ENCODE measurements around the gene NPB.
A peak's percentile ranks its signal among the peaks of the same experiment; 100 is the strongest.

NPB gene

DNA sequence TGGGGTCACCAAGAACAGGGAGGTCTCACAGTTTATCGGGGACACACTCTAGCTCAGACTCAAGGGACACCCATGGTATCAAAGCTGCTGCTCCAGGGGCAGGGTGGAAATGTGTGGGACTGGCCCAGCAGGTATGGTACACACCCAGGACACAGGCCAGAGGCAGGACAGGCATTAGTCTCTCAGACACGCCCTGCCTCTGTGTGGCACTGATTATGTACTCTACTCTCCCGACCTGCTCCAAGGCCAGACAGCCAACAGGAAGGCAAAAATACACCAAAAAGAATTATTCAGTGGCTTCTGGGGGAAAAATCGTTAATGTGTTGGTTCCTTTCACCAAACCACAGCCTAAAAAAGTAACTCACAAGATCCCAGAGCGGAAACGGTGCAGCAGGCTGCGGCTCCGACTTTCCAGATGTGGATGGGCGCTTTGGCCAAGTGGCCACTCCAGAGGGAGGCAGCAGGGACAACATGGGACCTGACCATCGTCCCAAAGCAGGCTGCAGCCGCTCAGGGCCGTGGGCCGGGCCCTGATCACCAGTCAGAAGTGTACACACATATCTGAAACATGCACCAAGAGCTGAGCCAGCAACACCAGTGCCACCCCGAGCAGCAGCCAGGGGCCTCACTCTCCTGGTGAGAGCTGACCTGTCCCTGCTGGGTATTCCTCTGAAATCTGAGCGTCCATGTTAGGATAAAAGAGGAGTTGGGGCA lies 17.0 kb downstream of the NPB start:
- H3K36me3 Mint-ChIP-seq = peaks cover 11% of the 10 kb centered on the region
- no peaks in the 10 kb centered on the region for H3K9me3 Mint-ChIP-seq
- H3K4me3 Mint-ChIP-seq = no peak overlapping the region

DNA sequence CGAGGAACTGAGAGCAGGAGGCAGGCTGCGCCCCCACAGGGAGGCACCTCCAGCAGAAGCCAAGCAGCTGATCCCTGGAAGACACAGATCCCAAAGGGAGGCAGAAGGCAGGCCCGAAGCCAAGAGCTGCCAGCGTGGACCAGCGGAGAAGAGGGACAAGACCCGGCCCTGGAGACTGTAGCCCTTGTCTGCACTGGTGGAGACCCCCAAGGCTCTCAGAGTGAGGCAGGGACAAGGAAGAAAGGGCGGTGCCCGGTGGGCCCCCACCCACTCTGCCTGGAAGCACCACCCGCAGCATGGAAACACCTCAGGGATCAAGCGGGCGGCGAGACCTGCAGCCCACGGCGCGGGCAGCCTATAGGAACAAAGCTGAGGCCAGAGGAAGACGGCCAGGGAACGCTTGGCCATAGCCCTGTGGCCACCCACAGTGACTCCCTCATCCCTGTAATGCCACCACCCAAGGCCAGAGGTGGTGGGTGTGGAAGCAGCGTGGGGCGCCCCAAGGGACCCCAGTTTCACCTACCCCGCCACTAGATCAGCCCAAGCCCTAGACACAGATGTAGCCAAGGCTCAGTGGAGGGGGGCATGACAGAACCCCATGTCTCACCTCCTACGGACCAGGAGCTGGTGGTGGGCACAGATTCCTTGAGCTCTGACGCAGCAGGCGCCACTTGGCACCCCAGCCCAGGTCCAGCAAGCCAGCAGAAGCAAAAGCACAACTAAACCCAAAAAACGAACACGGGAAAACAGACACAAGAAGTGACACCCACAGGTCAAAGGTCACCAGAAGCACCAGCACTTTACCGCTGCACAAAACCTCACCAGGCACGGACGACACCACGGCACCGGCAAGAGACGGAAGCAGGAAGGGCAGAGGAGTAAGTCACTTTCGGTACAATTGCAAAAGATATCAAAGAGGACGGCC lies 18.8 kb downstream of the NPB start:
- Mint-ChIP-seq H3K27me3 (no peaks in the 10 kb centered on the region), H3K4me1 (peaks cover 18% of the 10 kb centered on the region), H3K4me3 (no peak overlapping the region), H3K36me3 (peaks cover 9% of the 10 kb centered on the region), H3K9me3 (no peaks in the 10 kb centered on the region), H3K27ac (no peak overlapping the region)
- DNase-seq (ENCODE audit: low spot score in 2 of 2) = no peak
- no peak for ATAC-seq (ENCODE audit: low read depth)

More for the DNA sequence above, 17.0 kb downstream of the NPB start:
- DNase-seq (ENCODE audit: low spot score in 2 of 2) (no peak), ATAC-seq (ENCODE audit: low read depth) (no peak)
- Mint-ChIP-seq H3K27me3 (no peaks in the 10 kb centered on the region), H3K27ac (peak overlapping the region; percentile 92), H3K4me1 (peaks cover 17% of the 10 kb centered on the region)

- ATAC-seq (ENCODE audit: low read depth) = no peak
- no peak overlapping the region for H3K4me3 Mint-ChIP-seq
- H3K36me3 Mint-ChIP-seq = peaks cover 9% of the 10 kb centered on the region
- H3K27me3 Mint-ChIP-seq = no peaks in the 10 kb centered on the region
- no peak for DNase-seq (ENCODE audit: low spot score in 2 of 2)
- no peaks in the 10 kb centered on the region for H3K9me3 Mint-ChIP-seq
- peaks cover 23% of the 10 kb centered on the region for H3K4me1 Mint-ChIP-seq
- H3K27ac Mint-ChIP-seq = no peak overlapping the region
Observed at GRCh38 chr17:81921537-81921862, 19.5 kb downstream of the NPB start.

DNA sequence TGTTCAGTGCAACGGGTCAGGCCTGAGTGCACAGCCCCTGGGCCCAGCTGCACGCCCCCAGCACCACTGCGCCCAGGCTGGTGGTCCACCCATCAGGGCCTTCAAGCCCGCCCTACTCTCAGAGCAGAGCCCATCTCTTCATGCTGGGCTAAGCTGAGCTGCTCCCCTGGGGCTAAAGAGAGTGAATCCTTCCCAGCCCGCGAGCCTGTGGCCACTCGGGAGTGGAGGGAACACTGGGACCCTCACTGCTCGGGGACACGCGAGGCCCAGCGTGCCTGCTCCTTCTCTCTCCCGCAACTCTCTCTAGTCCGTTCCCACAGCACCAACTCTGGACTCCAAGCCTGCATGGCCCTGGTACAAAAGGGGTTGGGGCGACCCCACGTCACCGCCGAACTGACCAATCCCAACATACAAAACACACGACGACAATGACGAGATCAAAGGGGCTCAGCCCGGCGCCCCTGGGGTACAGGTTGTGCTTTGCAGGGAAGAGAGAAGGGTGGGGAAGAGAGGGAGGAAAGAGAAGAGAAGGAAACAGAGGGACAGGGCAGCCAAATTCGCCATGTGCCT lies 20.0 kb downstream of the NPB start:
- no peak overlapping the region for H3K27ac Mint-ChIP-seq
- H3K4me3 Mint-ChIP-seq = no peak overlapping the region
- ATAC-seq (ENCODE audit: low read depth) = no peak
- H3K4me1 Mint-ChIP-seq = peaks cover 20% of the 10 kb centered on the region
- H3K9me3 Mint-ChIP-seq = no peaks in the 10 kb centered on the region
- peaks cover 9% of the 10 kb centered on the region for H3K36me3 Mint-ChIP-seq
- DNase-seq (ENCODE audit: low spot score in 2 of 2) = no peak
- H3K27me3 Mint-ChIP-seq = no peaks in the 10 kb centered on the region

DNA sequence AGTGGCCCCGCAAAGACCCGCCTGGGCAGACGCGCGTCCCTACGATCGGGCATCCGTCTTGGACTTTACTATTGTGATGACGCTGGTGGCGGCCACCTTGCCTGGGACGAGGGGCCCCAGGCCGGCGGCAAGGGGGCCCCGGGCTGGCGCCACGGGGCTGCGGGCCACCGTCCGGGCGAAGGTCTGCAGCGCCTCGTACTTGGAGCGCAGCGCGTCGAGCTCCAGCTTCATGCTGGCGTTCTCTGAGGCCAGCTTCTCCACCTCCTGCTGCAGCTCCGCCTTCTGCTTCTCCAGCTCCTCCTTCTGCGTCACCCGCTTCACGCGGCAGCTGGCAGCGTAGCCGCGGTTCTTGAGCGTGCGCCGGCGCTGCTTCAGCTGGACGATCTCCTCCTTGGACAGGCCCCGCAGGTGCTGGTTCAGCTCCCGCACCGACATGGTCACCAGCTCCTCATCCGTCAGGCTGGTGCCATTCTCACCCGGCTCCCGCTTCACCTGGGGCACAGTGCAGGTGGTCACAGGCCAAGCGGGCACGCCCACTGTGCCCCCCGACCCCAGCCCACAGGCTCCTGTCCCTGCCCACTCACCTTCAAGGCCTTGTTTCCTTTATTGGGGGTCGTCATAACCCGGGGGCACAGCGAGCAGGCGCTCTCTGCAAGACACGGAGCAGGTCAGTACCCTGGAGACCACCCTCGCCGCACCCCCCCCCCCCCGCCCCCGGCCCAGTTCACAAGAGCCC lies 20.7 kb downstream of the NPB start:
- Mint-ChIP-seq H3K27me3 (no peaks in the 10 kb centered on the region), H3K36me3 (peaks cover 9% of the 10 kb centered on the region), H3K9me3 (no peaks in the 10 kb centered on the region), H3K4me3 (no peak overlapping the region), H3K4me1 (peaks cover 17% of the 10 kb centered on the region), H3K27ac (no peak overlapping the region)
- no peak for DNase-seq (ENCODE audit: low spot score in 2 of 2)
- no peak for ATAC-seq (ENCODE audit: low read depth)

DNA sequence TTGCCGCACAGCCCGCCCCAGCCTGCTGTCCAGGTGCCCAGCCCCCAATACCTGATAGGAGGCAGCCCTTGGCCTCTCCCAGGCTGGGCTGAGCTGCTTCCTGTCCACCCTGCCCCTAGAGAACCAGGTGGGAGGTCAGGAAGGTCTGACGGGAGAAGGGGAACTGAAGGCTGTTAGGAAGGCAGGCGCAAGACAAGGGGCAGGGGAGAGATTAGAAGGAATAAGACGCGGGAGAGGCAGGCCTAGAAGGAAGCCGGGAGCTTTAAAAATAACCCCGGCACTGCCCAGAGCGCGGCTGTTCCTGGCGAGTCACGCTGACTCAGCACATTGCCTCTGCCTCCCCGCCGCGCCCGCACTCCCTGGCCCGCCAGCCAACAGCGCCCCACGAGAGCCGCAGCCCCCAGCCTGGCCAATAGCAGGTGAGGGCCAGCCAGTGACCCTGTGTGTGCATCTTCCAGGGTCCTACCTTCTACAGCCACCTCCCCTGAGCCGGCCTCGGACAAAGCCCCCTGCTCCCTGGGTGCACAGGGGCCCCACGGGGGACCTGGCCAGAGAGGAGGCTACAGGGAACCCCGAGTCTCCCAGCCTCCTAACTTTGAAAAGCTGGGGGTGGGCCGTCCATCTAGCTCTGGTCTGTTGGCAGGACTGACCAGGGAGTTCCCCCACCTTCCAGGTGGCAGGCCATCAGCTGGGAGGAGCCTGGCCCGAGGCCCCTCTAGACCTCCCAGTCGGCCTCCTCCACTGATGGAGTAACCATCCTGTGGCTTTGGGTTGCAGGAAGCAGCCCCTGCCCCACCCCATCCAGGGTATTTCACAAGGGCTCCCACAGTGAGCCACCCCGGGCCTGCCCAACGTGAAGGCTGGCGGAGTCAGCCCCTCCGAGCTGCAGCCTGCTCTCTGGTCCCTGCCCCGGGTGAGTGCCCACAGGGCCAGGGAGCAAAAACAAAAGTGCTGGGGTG lies 21.5 kb downstream of the NPB start:
- Mint-ChIP-seq H3K27me3 (no peaks in the 10 kb centered on the region), H3K36me3 (peaks cover 8% of the 10 kb centered on the region), H3K27ac (no peak overlapping the region), H3K4me1 (peaks cover 12% of the 10 kb centered on the region), H3K4me3 (no peak overlapping the region), H3K9me3 (no peaks in the 10 kb centered on the region)
- ATAC-seq (ENCODE audit: low read depth) (no peak), DNase-seq (ENCODE audit: low spot score in 2 of 2) (no peak)

GRCh38 chr17:81924557-81925532 lies 22.8 kb downstream of the NPB start:
- Mint-ChIP-seq H3K9me3 (no peaks in the 10 kb centered on the region), H3K27ac (no peak overlapping the region), H3K4me1 (peaks cover 12% of the 10 kb centered on the region), H3K4me3 (peak overlapping the region; percentile 21), H3K27me3 (peaks cover 2% of the 10 kb centered on the region), H3K36me3 (peaks cover 8% of the 10 kb centered on the region)
- DNase-seq (ENCODE audit: low spot score in 2 of 2) (no peak), ATAC-seq (ENCODE audit: low read depth) (no peak)

DNA sequence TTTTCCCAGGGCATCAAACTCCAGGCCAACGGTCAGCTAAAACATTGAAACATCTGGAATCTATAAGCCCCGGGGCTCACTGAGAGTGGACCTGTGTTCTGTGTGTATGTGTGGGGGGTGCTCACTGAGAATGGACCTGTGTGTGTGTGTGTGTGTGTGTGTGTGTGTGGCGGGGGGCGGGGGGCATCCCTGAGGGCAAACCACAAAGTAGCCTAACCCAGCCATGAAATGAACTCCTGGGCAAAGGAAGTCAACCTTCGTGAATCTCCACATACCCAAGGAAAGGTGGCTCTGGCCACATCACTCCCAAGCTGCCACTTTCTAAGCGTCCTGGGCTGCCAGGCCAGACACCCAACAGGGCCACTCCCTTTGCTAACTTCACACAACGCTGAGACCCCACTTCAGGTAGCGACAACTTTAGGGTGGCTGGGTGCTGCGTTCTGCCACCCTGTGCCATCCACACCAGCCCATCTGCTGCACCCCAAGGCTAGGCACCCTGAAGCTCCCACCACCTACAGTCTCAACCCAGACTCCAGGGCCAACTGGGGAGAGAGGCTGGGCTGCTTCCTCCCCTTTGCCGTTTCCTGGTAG lies 23.9 kb downstream of the NPB start:
- ATAC-seq (ENCODE audit: low read depth) (no peak), DNase-seq (ENCODE audit: low spot score in 2 of 2) (no peak)
- H3K27ac Mint-ChIP-seq = peak overlapping the region; percentile 85
- peak overlapping the region; percentile 81 for H3K4me3 Mint-ChIP-seq
- peaks cover 12% of the 10 kb centered on the region for H3K4me1 Mint-ChIP-seq
- H3K36me3 Mint-ChIP-seq = peaks cover 8% of the 10 kb centered on the region
- no peaks in the 10 kb centered on the region for H3K9me3 Mint-ChIP-seq
- H3K27me3 Mint-ChIP-seq = peaks cover 2% of the 10 kb centered on the region

DNA sequence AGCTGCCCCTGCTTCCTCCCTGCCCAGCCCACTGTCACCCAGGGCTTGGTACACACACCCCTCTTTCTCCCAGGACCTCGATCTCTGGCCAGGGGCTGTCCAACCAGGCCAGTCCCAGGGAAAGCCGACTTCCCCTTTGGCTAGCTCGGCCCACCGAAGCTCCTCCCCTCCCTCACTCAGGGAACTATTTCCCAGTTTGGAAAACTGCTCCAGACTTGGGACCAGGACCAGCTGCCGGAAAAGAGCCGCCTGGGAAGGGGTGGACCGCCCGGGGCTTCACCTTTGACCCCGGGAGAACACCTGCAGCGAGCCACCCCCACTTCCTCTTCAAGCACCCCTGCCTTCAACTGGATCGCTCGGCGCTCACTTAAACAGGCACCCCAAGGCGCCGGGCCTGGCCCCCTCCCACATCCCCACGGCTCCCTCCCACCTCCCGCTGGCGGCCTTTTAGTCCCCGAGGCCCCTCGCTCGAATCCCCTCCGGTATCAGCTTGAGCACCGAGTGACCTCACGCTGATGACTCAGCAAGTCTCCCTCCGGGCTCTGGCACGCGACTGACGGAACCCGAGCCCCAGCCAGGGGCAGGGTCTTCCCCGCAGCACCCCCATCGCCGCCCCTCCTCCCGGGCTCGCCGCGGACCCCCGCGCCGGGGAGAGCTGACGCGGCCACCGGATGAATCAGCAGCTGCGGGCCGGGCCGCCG lies 24.6 kb downstream of the NPB start:
- ATAC-seq (ENCODE audit: low read depth) (peak; percentile 47), DNase-seq (ENCODE audit: low spot score in 2 of 2) (peak; percentile 46 to 59)
- H3K4me3 Mint-ChIP-seq = peak overlapping the region; percentile 81
- no peaks in the 10 kb centered on the region for H3K9me3 Mint-ChIP-seq
- H3K36me3 Mint-ChIP-seq = peaks cover 8% of the 10 kb centered on the region
- H3K27ac Mint-ChIP-seq = peak overlapping the region; percentile 85
- peaks cover 2% of the 10 kb centered on the region for H3K27me3 Mint-ChIP-seq
- H3K4me1 Mint-ChIP-seq = peaks cover 12% of the 10 kb centered on the region

DNA sequence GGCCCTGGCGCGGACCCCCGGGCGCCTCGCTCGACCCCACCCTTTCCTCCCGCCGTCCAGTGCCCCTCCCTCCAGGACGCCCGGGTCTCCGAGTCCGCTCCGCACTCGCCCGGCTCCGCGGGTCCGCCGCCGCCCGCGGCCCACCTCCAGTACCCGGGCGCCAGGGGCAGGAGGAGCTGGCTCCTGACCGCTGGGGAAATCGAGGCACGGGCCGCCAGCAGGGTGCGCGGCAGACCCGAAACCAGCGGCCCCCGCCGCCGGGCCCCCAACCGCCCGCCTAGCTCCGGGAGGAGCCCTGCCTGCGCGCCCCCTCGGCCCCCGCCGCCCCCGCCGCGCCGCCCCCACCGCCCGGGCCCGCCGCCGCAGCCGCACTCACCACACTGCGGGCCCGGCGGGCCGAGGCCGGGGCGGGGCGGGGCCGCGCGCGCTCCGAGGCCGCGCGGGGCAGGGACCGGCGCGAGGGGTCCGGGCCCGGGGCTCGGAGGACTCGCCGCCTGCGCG lies 25.2 kb downstream of the NPB start:
- Mint-ChIP-seq H3K36me3 (peaks cover 6% of the 10 kb centered on the region), H3K4me3 (no peak overlapping the region), H3K27me3 (peaks cover 4% of the 10 kb centered on the region), H3K9me3 (no peaks in the 10 kb centered on the region), H3K4me1 (peaks cover 12% of the 10 kb centered on the region), H3K27ac (peak overlapping the region; percentile 53)
- DNase-seq (ENCODE audit: low spot score in 2 of 2) (peak in 1 of 2 donors; percentile 43), ATAC-seq (ENCODE audit: low read depth) (peak; percentile 38)
